ENCODE measurements around the gene SNX3.

DNA sequence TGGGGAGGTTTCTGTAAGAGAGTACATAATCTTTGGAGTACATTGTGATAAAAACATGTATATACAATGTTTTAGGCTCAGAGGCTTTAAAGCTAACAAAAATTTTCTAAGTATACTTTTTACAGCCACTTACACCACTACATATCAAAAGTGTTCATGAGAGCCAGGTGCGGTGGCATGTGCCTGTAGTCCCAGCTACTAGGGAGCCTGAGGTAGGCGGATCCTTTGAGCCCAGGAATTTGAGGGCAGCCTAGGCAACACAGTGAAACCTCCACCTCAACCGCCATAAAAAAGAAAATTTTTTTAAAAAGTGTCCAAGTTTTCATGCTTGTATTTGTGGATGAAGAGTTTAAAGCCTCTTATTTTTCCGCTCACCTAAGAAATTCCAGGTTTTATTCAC, 22.5 kb downstream of the SNX3 start:
- TF ChIP-seq, protein P1, sequence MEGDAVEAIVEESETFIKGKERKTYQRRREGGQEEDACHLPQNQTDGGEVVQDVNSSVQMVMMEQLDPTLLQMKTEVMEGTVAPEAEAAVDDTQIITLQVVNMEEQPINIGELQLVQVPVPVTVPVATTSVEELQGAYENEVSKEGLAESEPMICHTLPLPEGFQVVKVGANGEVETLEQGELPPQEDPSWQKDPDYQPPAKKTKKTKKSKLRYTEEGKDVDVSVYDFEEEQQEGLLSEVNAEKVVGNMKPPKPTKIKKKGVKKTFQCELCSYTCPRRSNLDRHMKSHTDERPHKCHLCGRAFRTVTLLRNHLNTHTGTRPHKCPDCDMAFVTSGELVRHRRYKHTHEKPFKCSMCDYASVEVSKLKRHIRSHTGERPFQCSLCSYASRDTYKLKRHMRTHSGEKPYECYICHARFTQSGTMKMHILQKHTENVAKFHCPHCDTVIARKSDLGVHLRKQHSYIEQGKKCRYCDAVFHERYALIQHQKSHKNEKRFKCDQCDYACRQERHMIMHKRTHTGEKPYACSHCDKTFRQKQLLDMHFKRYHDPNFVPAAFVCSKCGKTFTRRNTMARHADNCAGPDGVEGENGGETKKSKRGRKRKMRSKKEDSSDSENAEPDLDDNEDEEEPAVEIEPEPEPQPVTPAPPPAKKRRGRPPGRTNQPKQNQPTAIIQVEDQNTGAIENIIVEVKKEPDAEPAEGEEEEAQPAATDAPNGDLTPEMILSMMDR (IDR thresholded peaks at IDR 0.05): no peak
- TF ChIP-seq POLR2A (IDR thresholded peaks at IDR 0.05): no peak

Data from esophagus squamous epithelium (tissue), 4 donors.